ENCODE data around the gene NFATC2.

DNA sequence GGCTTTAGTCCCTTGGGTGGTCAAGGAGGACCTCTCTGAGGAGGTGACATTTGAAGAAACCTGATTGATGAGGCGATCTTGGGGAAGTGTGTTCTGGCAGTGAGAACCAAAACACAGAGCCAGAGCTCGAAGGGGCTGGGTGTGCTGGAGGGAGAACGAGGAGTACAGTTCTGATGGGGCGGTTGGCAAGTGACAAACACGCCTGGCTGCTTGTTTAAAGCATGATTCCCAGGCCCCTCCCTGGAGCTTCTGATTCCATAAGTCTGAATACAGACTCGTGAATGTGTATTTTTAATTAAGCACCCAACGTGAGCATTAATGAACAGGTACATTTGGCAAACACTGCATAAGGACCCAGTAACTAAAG is 886 bp upstream of the NFATC2 start:
- TF ChIP-seq CTCF (IDR thresholded peaks at IDR 0.05; ENCODE audit: insufficient read depth, low read length), result no peak
- no peak for TF ChIP-seq REST (IDR thresholded peaks at IDR 0.05; ENCODE audit: insufficient replicate concordance, low read depth)
- TF ChIP-seq GABPA (IDR thresholded peaks at IDR 0.05; ENCODE audit: low read depth), result no peak
- TF ChIP-seq POLR2AphosphoS5 (IDR thresholded peaks at IDR 0.05; ENCODE audit: low read depth), result no peak

Data from HL-60 (cell line).